Colonic mucosa (tissue), 4 donors: Measurements from ENCODE around the gene RAB2B. TPM values are rescaled to one million over a fixed set of nuclear protein-coding genes. Genes with fewer than 3 reads are reported as not detected.

Source experiments
- DNase-seq: peaks from one replicate; pipeline ENCODE4 v3.0.0-alpha.2; 2020
- H3K27ac ChIP-seq: fragments of 200-600 bp; one replicate; pipeline ENCODE4 v1.8.0; 2021
- H3K27me3 ChIP-seq: fragments of 200-600 bp; one replicate; pipeline ENCODE4 v1.8.0; 2021
- H3K36me3 ChIP-seq: fragments of 200-600 bp; one replicate; pipeline ENCODE4 v1.8.0; 2021
- H3K4me1 ChIP-seq: fragments of 200-600 bp; one replicate; pipeline ENCODE4 v1.8.0; 2021; ENCODE audit warnings: mild to moderate bottlenecking
- H3K4me3 ChIP-seq: fragments of 200-600 bp; one replicate; pipeline ENCODE4 v1.8.0; 2021
- H3K9ac ChIP-seq, 2 donors: one replicate each; pipeline ENCODE4 v1.7.0; 2013; ENCODE audit warnings: control low read depth in 2 of 2, low read depth in 2 of 2, low read length in 2 of 2
- H3K9me3 ChIP-seq: fragments of 200-600 bp; one replicate; pipeline ENCODE4 v1.8.0; 2021
- CTCF ChIP-seq: fragments of 200-600 bp; IDR thresholded peaks from one replicate; pipeline ENCODE4 v1.8.0; 2022; ENCODE audit warnings: antibody characterized with exemption, mild to moderate bottlenecking
- intact Hi-C: fragments of 100-400 bp; cut with DNase I; formaldehyde crosslinking; loops from one replicate; pipeline ENCODE4 v1.14.1; 2022
- total RNA-seq, 2 donors: library from RNA; stranded (reverse); fragmentation: NEBNext Ultra II Directional in 1 of 2; extraction: Animal tissue kit (Norgen Biotek cat#: 25700) in 1 of 2; gene quantifications; one replicate each; pipeline ENCODE4 v1.2.1, GENCODE V29; 2021
- donor health status: healthy.
- donor health status: DM: no; HTN: no; CAD: no.
- donor health status: DM: no; HTN: no; CAD: no.

RAB2B gene
- total RNA-seq, 2 donors from 2014 or later, result 12.9 to 15.4 TPM

DNA sequence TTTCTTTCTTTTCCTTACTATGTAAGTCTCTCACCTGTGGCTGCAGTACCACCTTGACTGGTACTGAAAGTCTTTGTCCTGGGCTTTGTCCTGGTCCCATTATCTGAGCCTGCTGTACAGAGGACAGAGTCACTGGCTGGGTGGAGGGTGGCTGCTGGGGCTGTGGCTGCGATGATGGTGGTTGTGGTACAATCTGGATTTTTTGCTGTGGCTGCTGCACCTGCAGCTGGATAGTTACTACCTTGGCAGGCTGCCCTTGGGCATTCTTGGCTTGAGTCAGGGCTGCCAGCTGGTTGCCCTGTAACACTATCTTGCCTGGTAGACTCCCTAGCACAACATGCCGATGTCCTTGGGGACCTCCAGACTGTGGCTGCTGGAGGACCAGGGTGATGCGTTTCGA, 47.8 kb downstream of the RAB2B start:
- Histone ChIP-seq H3K4me1 (no peaks in the 10 kb centered on the region), H3K9ac (no peak overlapping the region), H3K9me3 (no peaks in the 10 kb centered on the region), H3K36me3 (peaks cover 27% of the 10 kb centered on the region), H3K27me3 (no peaks in the 10 kb centered on the region), H3K27ac (no peak overlapping the region), H3K4me3 (no peak overlapping the region)
- TF ChIP-seq CTCF, result no peak
- no peak for DNase-seq
- intact Hi-C loops, result no loop called here

GRCh38 chr14:21426692-21427091, 50.1 kb downstream of the RAB2B start:
- H3K36me3 ChIP-seq, result peaks cover 30% of the 10 kb centered on the region
- H3K9ac ChIP-seq, result no peak overlapping the region
- intact Hi-C loops, result no loop called here

GRCh38 chr14:21419528-21419927, 57.2 kb downstream of the RAB2B start:
- TF ChIP-seq CTCF, result no peak
- Histone ChIP-seq H3K4me1 (no peaks in the 10 kb centered on the region), H3K9ac (no peak overlapping the region), H3K27me3 (no peaks in the 10 kb centered on the region), H3K27ac (no peak overlapping the region), H3K9me3 (no peaks in the 10 kb centered on the region), H3K36me3 (peaks cover 8% of the 10 kb centered on the region), H3K4me3 (no peak overlapping the region)
- no peak for DNase-seq
- intact Hi-C loops, result no loop called here

More at GRCh38 chr14:21426692-21427091, 50.1 kb downstream of the RAB2B start:
- no peaks in the 10 kb centered on the region for H3K27me3 ChIP-seq
- H3K9me3 ChIP-seq, result no peaks in the 10 kb centered on the region
- H3K27ac ChIP-seq, result no peak overlapping the region
- TF ChIP-seq CTCF, result no peak
- H3K4me1 ChIP-seq, result no peaks in the 10 kb centered on the region
- H3K4me3 ChIP-seq, result no peak overlapping the region
- DNase-seq, result no peak

DNA sequence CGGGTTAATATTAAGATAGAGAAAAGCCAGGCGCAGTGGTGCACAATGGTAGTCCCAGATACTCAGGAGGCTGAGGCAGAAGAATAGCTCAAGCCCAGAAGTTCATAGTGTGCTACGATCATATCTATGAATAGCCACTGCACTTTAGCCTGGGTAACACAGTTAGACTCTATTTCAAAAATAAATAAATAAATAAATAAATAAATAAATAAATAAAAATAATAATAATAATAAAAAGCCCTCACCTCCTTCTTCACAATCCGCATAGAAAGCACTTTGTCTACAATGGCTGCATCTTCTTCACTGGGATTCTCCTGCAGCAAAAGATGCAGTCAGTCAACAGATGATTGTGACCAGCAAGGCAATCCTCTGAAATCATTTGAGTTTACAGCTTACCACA, 61.4 kb downstream of the RAB2B start:
- intact Hi-C loops, result no loop called here
- H3K4me1 ChIP-seq, result no peaks in the 10 kb centered on the region
- no peak overlapping the region for H3K4me3 ChIP-seq
- no peaks in the 10 kb centered on the region for H3K27me3 ChIP-seq
- no peak overlapping the region for H3K9ac ChIP-seq
- H3K9me3 ChIP-seq, result no peaks in the 10 kb centered on the region
- peaks cover 7% of the 10 kb centered on the region for H3K36me3 ChIP-seq
- no peak overlapping the region for H3K27ac ChIP-seq
- DNase-seq, result no peak
- TF ChIP-seq CTCF, result no peak

DNA sequence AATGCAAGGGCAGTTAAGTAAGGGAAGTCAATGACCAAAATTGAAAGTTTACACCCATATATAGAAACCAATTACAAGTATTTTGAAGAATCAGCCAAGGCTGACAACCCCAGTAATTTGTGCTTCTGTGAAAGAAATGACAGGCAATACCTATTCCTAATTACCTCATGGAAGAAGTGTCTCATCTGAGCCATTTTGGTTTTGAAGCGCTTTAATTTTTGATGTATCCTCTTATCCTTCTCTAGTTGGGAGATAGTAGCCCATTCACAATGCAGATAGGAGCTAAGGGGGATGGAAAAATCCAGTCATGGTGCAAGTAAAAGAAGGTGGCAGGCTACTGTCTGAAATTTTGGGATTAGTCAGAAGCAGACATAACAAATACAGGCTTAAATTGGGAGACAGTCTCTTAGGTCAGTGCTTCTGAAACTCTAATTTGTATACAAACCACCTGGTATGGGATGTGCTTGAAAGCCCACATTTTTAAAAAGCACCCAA, 62.6 kb downstream of the RAB2B start:
- no peak overlapping the region for H3K27ac ChIP-seq
- H3K36me3 ChIP-seq, result peaks cover 12% of the 10 kb centered on the region
- no peaks in the 10 kb centered on the region for H3K27me3 ChIP-seq
- no peak for TF ChIP-seq CTCF
- DNase-seq, result no peak
- H3K4me1 ChIP-seq, result no peaks in the 10 kb centered on the region
- no peak overlapping the region for H3K9ac ChIP-seq
- intact Hi-C loops, result loop anchor here (5.0 kb wide), 1 partner anchor 42 kb away; no protein-coding TSS in a partner anchor
- H3K4me3 ChIP-seq, result no peak overlapping the region
- no peaks in the 10 kb centered on the region for H3K9me3 ChIP-seq

Other genes with a start within 250 kb of the RAB2B start
- 100 to 1,000 TPM; 363 to 653 TPM for gene HNRNPC, start 207.5 kb downstream of the RAB2B start, total RNA-seq
- under 1 TPM in 1 of 2 donors, not detected in 1; 0.40 TPM for gene RPGRIP1, start 196.9 kb downstream of the RAB2B start, total RNA-seq
- gene SUPT16H, start 92.9 kb downstream of the RAB2B start, total RNA-seq, result 10 to 100 TPM; 43.9 to 71.8 TPM
- 10 to 100 TPM; 56.2 to 60.1 TPM for gene CHD8, start 20.8 kb downstream of the RAB2B start, total RNA-seq
- gene TOX4, start 236 bp upstream of the RAB2B start, total RNA-seq, result 10 to 100 TPM; 71.8 to 85.8 TPM
- gene METTL3, start 34.4 kb upstream of the RAB2B start, total RNA-seq, result 10 to 100 TPM; 26.5 to 50.1 TPM
- 1 to 10 TPM; 1.7 to 2.4 TPM for gene SALL2, start 49.4 kb upstream of the RAB2B start, total RNA-seq
- not detected for gene OR10G3, start 103.1 kb upstream of the RAB2B start, total RNA-seq
- gene OR10G2, start 158.0 kb upstream of the RAB2B start, total RNA-seq, result not detected
- gene OR4E2, start 176.9 kb upstream of the RAB2B start, total RNA-seq, result not detected
- under 1 TPM in 1 of 2 donors, not detected in 1; 0.05 TPM for gene OR4E1, start 196.9 kb upstream of the RAB2B start, total RNA-seq